HCT116 (cell line): ENCODE results near the gene FAM124B.

Experiments
- CTCF ChIP-seq, 3 experiments: fragments of 200-600 bp in 1 of 3; sonication (generic) in 1 of 3; IDR thresholded peaks in 2 of 3; conservative IDR thresholded peaks in 1 of 3; 2 replicates each; pipeline ENCODE4 v1.5.1; 2012 to 2017; ENCODE audit warnings: low read depth in 2 of 3, low read length in 2 of 3, antibody characterized with exemption in 1 of 3, borderline replicate concordance in 1 of 3, control low read depth in 1 of 3, mild to moderate bottlenecking in 1 of 3, mixed read lengths in 1 of 3, mixed run types in 1 of 3, moderate library complexity in 1 of 3; ENCODE audit not compliant: insufficient read depth in 1 of 3
- EZH2phosphoT487 ChIP-seq: fragments of 200-600 bp; IDR thresholded peaks from 2 replicates; pipeline ENCODE4 v1.6.1; 2018; ENCODE audit warnings: antibody characterized with exemption, borderline replicate concordance

DNA sequence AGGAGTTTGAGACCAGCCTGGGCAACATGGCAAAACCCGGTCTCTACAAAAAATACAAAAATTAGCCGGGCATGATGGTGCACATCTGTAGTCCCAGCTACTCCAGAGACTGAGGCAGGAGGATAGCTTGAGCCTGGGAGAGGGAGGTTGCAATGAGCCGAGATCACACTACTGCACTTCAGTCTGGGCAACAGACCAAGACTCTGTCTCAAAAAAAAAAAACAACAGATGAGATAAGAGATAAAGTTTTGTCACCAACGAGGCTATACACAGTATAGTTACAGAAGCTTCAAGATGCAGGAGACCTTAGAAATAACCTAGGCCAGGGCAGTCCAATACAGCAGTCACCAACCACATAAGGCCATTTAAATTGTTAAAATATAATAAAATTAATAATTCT lies 9.4 kb downstream of the FAM124B start:
- TF ChIP-seq CTCF (IDR thresholded peaks at IDR 0.05 in 2 of 3, conservative IDR thresholded peaks at IDR 0.05 in 1 of 3; ENCODE audit: borderline replicate concordance in 1 of 3, insufficient read depth in 1 of 3, low read depth in 2 of 3, low read length in 2 of 3) (no peak), EZH2phosphoT487 (no peak)
